Vagina (tissue), 2 donors: ENCODE results near the gene CNOT1.

Source experiments
- CTCF ChIP-seq, 3 experiments: fragments of 450-650 bp in 2 of 3; fragments of 200-600 bp in 1 of 3; sonication (generic) in 1 of 3; IDR thresholded peaks; one replicate each; pipeline ENCODE4 v1.5.1; 2017 to 2019; ENCODE audit warnings: antibody characterized with exemption in 3 of 3, mild to moderate bottlenecking in 2 of 3, moderate library complexity in 2 of 3
- POLR2AphosphoS5 ChIP-seq, 2 donors: sonication (generic); formaldehyde crosslinking; IDR thresholded peaks; one replicate each; pipeline ENCODE4 v1.9.0; 2017; ENCODE audit warnings: antibody characterized with exemption in 2 of 2, mild to moderate bottlenecking in 2 of 2, low read depth in 1 of 2; ENCODE audit not compliant: insufficient read depth in 1 of 2

GRCh38 chr16:58628845-58629732, 537 bp downstream of the CNOT1 start:
- TF ChIP-seq CTCF (IDR thresholded peaks at IDR 0.05) (no peak), POLR2AphosphoS5 (IDR thresholded peaks at IDR 0.05; ENCODE audit: insufficient read depth in 1 of 2, low read depth in 1 of 2) (no peak)
